Hepatocyte (in vitro differentiated cells): Measurements from ENCODE around the gene OTOP2.

Experiments
- EZH2 ChIP-seq: fragments of 200-600 bp; sonication (generic); IDR thresholded peaks from 2 replicates; pipeline ENCODE4 v1.6.1; 2016; ENCODE audit warnings: antibody characterized with exemption, mild to moderate bottlenecking, borderline replicate concordance
- EZH2phosphoT487 ChIP-seq: fragments of 200-600 bp; sonication (generic); IDR thresholded peaks from one replicate; pipeline ENCODE4 v1.6.1; 2018; ENCODE audit warnings: antibody characterized with exemption, mild to moderate bottlenecking, low read depth, moderate library complexity; ENCODE audit not compliant: unreplicated experiment, severe bottlenecking
- TF ChIP-seq, protein P1 (sequence below): fragments of 200-600 bp; sonication (generic); IDR thresholded peaks from 2 replicates; pipeline ENCODE4 v1.5.1; 2016; ENCODE audit warnings: antibody characterized with exemption, mild to moderate bottlenecking; ENCODE audit not compliant: poor library complexity

DNA sequence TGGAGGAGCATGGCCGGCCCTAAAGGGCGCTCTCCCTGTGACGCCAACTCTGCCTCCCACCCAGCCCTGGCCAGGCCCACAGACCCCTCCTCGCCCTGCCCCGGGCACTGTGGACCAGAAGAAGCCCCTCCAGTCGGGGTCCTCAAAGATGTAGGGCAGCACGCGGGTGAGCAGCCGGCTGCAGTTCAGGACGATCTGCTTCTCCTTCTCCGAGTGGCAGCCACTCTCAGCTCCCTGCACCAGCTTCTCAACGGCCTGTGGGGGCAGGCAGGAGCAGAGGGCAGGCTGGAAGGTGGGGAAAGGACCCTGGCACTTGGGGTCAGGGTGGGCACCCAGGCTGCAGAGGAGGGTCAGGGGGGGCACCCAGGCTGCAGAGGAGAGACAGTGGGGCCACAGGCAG is 39.6 kb downstream of the OTOP2 start:
- TF ChIP-seq, protein P1, sequence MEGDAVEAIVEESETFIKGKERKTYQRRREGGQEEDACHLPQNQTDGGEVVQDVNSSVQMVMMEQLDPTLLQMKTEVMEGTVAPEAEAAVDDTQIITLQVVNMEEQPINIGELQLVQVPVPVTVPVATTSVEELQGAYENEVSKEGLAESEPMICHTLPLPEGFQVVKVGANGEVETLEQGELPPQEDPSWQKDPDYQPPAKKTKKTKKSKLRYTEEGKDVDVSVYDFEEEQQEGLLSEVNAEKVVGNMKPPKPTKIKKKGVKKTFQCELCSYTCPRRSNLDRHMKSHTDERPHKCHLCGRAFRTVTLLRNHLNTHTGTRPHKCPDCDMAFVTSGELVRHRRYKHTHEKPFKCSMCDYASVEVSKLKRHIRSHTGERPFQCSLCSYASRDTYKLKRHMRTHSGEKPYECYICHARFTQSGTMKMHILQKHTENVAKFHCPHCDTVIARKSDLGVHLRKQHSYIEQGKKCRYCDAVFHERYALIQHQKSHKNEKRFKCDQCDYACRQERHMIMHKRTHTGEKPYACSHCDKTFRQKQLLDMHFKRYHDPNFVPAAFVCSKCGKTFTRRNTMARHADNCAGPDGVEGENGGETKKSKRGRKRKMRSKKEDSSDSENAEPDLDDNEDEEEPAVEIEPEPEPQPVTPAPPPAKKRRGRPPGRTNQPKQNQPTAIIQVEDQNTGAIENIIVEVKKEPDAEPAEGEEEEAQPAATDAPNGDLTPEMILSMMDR = no peak
- TF ChIP-seq EZH2 (no peak), EZH2phosphoT487 (no peak)
